Right forelimb (tissue), 1 donor: ENCODE results near the gene HOXB4.

ENCODE experiments used
- DNase-seq: peaks from one replicate; pipeline ENCODE4 v3.0.0-alpha.2; 2018

The HOXB4 gene

DNA sequence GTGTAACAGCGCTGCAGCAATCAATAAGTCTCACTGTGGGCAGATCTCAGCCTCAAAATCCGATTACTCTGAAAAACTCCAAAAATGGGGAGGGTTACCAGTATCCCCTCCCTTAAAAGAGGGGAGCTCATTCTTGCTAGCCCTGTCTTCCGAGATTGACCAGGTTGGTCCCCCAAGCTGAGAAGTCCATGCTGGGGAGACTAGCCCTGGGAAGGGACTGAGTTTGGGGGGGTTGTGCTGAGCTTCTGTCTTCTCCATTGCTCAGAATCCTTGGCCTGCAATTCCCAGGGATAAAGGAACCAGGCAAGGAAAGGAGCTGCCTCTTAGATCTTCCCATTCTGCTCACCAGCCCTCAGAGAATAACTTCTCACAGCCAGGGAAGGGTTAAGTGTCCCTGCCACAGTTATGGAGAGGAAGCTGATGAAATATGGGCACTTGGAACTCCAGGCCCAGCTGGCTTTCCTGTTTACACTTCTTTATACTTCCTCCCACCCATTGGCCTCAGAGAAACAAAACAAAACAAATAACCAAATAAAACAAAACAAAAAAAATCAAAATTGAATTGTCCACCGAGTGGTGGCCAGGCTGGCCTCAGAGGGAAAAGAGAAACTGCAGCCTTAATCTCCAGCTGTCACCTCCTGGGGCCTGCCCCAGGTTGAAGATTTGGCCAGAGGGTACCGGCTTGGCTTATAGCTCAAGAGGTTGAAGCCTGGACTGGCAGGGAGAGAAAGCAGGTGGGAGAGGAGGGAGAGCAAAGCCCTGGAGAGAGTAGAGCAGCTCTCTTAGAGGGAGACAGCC is 9.3 kb upstream of the HOXB4 start:
- DNase-seq: no peak

DNA sequence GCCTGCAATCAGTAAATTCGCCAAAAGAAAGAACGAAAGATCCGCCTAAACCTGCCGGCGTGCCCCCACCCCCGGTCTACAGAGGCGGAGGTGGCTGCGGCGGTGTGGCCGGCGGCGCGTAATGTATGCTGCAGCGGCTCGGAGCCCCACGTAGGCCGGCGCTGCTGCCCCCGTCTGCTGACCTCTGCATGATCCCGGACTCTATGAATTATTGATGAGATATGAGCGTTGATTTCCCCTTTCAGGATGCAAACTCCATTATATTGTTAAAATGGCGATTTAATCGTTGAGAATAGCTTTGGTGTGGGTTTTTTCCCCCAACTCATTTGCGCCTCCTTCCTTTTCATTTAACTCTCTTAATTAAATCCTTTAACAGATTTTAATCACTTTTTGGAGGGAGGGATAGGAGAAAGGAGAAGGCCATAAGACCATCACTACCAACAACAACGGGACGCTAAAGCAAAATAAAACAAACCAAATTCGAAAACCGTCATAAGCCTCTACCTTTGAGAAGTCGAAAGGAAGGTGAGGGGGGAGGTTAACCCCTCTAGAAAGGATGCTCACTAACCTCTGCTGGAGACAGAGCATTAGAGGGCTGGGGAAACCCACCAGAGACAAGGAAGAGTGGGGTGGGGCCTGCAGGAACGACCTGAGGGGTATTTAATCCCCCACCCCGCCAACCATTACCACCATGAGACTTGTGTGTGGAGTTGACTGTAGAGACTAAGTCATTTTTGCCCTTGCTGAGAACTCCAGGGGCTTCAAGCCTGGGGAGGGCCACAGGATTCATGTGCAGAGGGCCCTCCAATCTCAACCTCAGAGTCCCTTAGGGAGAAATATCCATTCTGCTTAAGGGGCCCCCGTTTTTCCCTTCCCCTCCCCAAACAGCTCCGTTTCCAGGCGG is 8.5 kb upstream of the HOXB4 start:
- no peak for DNase-seq

DNA sequence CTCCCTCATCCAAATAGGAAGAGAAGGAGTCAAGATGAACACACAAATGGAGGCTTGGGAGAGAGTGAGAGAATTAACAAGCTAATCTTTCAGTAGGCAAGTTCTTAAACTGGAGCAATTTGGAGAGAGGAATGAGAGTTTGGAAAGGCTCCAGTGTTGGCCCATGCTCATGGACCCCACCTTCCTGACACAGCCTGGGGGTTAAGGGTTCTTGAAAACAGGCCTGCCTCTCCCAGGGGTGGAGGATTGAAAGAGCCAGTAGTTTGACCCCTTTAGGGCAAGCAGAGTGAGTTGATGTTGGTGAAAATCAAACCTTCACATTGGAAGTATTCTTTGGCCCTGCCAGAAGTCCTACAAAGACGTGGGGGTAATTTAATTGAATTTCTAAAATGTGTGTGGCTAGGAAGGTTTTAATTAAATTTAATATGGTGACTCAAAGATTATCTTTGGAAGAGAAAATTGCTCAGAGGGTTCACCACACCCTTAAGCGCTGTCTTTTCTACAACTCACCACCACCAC is 6.1 kb upstream of the HOXB4 start:
- no peak for DNase-seq

DNA sequence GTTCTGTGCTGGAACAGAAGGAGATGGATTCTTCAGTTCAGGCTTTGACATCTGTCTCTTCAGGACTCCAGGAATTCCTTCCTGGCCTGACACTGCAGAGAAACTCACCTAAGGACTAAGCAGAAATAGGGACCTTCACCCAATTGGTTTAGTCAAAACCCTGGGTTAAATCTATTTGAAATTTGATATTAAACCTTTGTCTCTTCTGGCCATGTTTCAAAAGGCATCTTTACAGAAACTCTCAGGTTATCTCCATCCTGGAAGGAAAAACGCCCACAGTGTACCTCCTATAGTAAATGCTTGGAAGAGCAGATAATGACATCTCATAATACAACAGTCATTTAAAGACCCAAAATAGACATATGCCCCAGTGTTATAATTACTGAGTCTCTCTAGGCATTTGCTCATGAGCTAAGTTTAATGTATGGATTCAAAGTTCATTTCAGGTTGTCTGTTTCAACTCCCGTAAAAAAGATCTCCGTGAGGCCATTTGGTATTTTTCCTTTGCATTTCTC is 5.6 kb upstream of the HOXB4 start:
- no peak for DNase-seq

DNA sequence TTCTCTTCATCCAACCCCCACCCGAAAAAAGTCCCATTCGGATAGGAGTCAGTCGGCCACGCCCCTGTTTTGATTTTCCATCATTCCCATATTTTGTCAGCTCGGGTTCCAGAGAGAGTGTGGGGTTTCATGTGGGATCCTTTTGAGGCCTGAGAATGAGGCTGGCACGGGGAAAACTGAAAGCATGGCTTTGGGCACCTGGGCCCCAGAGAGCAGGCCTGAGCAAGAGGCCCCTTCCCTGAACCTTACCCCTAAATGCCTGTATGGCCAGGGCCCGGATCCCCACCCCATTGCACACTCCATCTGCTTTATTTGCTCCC is 4.6 kb upstream of the HOXB4 start:
- DNase-seq: no peak

DNA sequence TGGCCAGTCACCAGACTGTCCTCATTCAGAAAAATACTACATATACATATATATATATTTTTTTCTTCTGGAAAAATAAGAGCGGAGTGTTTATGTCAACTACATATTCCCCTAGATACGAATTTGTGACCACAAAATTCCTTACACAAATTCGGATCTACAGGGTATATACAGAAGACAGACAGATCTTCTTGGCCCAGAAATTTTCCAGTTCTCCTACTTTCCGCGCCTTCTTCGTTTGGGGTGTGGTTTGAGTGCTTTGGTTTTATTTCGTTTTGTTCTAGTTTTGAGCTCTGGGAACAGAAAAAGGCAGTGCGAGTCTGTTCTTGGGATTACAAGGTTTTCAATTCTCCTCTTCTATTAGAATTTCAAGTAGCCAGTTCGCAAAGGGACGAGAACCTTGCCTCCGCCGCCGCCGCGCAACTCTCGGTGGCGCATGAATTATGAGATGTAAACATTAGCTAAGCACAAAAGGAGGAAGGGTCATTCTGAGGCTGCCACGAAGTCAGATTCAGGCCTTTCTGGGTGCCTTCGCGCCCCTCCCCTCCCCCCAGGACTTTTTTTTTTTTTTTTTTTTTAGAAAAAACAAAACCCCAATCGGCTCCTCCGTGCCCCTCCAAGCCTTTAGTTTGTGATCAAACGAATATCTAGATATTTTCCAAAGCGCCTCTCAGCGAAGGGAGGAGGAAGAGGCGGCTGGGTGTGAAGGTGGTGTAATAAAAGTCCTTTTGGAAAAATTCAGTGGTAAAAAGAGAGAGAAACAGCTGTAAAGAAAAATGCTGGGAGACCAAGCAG is 1.8 kb upstream of the HOXB4 start:
- DNase-seq: no peak

DNA sequence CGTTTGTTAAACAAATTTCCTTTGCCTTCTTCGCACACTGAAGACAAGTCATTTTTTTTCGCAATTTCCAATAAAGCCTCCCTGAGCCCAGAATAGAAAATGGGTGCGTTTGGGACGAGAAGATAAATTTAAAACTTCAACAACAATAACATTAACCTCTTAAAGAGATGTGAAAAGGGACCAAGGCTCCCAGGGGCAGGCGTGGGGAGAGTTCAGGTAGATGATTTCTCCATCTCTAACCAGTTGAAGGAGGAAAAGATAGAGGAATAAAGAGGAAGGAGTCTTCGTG is 1.3 kb upstream of the HOXB4 start:
- DNase-seq: no peak

DNA sequence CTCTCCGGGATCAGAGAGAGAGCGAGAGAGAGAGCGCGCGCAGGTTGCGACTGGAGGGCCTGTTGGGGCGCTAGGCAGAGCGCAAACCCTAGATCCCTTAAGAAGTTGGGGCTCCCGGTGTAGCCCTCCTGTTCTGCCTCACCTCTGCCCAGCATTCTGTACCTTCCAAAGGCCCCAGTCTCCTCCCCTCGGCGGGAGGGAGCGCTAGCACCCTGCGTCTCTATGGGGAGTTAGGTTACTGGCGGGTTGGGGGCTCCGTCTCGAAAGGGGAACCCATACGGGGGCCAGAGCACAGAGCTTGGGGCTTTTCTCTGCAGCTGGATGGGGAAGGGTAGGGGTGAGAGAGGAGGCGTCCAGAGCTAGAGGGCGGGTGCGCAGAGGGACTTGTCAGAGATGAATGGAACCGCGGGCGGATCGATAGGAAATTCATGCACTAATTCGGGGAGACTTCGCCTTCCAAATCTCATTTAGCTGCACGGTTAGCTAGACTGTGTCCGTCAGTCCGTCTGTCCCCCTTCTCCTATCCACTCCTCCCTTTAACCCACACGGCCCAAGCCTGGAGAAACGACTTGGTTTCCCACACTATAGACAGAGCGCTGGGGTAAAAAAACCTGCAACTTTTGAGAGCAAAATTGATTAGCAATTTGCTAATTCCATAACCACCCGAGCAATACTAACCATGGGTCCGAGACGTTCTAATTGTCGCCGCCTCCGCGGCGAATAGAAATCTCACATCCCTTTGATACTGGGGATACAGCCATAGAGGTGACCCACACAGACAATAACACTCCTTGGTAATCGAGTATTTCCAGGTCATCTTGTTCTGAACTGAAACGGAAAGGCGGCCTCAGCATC is 693 bp upstream of the HOXB4 start:
- no peak for DNase-seq

DNA sequence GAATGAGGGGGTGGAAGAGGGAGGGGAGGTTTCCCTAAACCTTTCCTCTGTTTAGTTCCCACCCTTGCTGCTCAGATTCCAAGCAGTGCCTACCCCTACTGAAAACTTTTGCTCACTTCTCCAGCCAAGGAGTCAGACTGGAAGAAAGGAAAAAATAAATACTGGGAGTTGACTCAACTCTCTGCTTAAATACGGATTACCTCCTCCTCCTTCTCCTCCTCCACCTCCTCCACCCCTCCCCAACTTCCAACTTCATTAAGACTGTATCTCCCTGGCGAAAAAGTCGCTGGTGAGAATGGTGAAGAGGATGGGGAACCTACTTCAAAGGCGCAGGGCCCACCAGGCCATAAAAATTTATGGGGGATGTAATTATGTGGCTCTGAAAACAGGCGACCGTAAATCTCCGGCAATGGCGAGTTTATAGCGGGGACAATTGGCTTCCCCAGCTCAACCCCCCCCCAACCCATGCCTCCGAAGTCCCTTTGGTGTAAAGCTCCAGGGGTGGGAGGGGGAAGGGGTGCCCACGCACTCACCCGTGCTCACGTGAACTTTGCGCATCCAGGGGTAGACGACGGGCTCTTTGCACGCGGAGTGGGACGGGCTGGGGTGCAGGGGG is 712 bp downstream of the HOXB4 start:
- DNase-seq: no peak

DNA sequence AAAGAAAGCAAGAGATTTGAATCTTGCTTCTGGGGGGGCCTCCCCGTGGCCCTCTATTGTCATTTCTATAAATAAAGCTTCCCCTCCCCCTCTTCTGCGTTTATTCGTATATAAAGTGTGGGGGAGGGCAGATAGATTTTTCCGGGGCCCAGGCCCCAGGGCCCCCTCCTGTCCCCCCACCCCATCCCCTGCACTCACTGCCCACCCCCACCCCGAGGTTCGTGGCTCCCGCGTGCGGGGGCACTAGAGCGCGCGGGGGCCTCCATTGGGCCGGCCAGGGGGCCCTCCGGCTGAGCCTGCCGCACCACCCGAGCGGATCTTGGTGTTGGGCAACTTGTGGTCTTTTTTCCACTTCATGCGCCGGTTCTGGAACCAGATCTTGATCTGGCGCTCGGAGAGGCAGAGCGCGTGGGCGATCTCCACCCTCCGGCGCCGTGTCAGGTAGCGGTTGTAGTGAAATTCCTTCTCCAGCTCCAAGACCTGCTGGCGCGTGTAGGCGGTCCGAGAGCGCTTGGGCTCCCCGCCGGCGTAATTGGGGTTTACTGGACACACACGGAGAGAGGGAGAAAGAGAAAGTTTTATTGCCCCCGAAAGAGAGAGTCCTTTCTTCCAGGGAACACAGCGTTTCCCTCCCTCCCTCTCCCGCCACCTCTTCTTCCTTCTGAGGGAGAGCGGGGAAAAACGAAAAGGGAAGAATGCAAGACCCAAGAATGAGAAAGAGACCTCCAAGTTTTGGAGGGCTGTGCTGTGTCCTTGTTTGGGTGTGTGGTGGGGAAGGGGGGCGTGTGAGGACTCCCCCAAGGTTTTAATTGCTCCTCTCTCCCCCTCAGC is 1.5 kb downstream of the HOXB4 start:
- DNase-seq: no peak

DNA sequence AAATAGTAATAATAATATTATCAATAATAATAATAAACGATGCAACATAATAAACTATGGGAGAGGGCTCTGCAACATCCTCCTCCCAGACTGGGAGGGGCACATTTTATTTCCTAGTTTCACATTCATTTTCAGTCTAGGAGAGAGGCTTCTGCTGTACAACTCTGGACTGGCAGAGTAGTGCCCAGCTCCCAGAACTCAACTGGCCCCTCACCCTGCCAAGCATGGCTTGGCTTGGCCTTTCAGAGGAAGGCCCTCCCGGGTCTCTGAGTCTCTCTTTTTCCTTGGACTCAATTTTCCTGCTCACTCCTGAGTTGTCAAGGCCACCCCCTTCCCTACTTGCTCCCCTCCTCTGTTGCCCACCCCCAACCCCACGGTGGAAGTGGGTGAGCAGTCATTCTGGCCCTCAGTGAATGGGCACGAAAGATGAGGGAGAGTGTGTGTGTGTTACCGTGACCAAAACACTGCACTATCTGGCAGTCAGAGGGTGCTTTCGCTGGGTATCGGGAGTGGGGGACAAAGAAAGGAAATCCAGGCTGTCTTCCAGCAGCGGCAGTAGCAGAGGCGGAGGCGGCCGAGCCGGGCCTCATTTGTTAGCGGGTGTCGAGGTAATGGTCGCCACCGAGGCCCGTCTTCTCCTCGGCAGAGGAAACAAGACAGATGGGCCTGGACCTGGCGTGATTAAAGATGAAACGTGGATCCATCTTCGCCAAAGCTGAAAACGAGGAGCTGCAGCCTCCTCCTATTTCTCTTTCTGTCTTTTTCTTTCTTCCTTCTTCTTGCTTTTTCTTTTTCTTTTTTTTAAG is 2.3 kb downstream of the HOXB4 start:
- DNase-seq: no peak

DNA sequence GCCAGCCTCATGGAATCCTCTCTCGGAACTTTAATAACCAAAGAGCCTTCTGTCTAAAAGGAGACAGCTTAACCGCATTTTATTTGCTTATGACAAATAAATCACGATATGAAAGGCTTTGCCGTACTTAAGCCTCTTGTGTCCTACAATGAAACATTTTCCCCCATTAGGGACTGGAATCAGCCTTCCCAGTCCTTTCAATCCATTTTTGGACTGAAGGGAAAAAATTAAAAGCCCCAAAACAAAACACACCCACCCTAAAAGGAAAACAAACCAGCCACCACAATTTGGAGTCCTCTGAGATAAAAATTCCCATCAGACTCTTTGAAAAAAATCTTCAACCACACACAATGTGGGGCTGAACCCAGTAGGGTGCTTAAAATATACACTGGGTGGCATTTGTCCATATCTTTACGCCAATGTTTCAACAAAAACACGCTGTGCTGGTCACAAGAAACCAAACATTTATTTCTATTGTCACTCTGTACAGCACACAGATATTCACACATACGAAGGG is 3.0 kb downstream of the HOXB4 start:
- DNase-seq: no peak

DNA sequence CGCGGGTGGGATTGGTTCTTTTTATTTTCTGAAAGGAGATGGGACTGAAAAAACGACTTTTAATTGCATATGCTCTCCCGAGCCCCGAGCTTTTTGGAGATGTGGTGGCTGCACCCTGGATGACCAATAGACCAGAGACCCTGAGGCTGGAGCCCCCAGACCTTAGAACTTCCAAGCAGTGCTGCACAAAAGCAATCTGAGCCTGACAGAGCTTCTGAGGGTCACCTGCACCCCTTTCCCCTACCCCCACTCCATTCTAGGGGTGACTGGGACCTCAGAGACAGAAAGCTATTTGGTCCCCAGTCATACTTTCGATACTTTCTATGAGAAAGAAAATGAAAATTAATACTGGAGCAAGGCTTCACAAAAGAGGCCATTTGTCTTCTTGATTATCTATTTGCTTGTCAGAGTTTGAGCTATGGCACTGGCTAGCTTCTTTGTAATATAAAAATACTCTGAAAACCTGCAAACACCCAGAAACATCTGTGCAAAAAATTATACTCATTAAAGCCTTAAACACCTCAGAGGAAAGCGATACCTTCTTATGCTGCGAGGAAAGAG is 3.6 kb downstream of the HOXB4 start:
- no peak for DNase-seq

DNA sequence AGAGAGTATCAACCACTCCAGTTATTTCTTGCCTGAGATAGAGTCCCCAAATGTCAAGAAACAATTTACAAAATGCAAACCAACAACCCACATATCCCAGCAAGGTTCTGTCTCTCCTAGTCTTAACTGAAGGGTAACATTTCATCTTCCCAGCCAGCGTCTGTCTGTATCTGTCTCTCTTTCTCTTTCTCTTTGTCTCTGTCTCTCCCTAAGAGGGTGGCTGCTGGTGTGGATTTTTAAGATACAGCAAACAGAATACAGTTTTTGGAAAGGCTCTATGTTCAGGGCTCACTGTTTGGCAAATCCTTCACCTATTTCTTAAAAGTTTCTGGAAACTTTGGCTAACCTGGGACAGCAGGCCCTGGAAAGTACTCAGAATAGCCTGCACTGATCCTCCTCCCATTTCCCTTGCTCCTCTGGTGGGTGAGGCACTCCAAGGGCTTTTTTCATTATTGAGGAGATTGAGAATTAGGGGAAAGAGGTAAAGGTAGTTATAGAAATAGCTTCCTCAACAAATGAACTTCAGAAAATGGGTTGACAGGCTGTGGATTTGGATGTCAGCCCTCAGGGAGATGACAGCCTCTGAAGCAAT is 6.2 kb downstream of the HOXB4 start:
- no peak for DNase-seq

DNA sequence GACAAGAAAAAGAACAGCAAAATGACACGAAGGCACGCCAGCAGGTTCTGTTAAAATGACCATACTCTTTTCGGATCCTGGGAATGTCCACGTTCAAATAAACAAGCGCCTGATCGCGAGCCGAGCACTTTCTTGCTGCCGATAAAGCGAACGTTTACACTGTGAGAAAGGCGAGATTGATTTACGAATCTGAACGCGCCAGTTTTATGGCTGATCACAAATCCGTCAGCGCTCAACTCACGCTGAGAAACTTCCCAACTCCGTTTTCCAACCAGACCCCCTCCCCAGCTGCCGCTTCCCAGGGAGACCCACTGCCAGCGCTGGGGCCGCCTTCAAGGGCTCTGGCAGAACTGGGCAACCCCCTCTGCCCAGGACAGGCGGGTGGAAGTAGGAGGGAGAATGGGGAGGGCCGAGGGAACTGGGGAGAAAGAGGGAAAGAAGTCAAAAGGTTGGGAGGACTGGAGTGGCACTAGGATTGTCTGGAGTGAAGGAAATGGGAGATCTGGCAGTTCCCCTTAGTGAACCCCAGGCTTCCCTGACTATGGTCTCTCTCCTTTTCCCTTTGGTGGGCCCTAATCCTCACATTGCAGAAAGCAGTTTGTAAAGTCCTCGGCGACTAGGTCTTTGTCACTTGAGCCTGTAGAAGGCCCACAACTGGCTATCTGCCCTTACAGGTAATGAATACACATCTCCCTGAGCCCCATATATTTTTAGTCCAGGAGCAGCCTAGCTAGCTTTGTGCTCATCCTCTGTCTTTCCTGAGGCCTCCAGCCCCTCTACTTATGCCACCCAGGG is 6.9 kb downstream of the HOXB4 start:
- no peak for DNase-seq

DNA sequence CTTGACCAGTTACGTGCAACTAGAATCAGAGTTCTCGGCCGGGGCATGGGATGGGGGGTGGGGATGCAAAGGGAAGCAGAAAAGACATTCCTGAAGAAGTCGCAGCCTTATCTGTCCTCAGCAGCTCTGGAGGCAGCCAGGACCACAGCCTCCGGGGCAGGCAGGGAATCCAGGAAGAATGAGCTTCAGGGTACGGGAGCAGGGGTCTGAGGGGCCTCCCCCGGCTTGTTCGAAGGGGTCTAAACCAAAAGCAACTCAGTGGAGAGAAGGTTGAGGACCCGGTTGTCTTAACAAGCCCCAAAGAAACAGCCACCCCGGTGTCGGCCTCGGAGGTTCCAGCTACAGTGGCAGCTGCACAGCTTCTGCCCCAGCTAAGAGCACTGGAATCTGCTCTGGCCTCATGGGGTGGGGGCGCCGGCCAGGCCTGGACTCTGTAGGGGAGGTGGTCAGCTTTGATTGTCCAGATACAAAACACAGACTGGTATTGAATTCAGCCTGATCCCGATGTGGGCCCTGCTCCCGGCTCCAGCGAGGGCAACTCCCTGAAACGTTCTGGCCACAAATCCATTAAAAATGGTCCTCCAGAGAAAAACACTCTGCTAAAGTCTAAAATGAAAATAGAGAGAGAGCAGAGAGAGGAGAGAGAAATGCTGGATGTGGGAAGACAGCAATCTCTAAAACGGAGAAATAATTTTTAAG is 7.7 kb downstream of the HOXB4 start:
- DNase-seq: no peak

DNA sequence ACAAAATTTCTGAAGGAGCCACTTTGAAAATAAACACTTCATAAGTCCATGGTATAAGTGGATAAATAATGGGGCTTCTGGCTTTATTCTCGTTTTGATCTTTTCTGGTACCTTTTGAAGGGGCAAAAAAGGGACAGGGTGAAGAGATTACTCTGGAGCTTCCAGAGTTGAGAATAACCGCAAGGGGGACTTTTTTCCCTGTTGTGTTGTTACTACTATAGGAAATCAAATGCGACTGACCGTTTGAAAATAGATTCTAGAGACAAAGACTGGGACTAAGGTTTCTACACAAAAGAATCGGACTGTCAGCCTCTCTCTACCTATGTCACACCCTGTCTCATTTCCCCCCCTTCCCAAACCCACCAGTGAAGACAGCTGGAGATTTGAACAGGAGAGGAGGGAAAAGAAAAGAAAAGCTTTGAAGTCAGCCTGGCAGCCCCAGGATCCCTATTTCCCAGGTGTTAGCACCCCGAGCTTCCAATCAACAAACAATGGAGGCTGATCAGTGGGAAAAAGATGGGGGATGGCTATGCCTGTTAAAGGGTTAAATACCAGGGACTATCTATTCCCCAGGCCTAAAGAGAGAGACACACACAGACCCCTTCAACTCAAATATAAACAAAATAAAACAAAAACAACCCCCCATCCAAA is 8.4 kb downstream of the HOXB4 start:
- no peak for DNase-seq
